Measurements from ENCODE around the gene FKBP5.

DNA sequence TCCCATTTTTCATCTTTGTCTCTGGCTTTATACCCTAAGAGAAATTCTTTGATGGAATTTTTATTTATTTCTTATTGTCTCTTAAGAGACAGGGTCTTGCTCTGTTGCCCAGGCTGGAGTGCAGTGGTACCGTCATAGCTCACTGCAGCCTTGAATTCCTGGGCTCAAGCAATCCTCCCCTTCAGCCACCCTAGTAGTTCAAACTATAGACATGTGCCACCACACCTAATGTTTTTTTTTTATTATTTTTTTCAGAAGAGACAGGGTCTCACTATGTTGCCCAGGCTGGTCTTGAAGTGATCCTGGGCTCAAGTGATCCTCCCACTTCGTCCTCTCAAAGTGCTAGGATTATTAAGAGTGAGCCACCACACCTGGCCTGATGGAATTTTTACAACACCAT is 40.5 kb downstream of the FKBP5 start:
- TF ChIP-seq, protein P1, sequence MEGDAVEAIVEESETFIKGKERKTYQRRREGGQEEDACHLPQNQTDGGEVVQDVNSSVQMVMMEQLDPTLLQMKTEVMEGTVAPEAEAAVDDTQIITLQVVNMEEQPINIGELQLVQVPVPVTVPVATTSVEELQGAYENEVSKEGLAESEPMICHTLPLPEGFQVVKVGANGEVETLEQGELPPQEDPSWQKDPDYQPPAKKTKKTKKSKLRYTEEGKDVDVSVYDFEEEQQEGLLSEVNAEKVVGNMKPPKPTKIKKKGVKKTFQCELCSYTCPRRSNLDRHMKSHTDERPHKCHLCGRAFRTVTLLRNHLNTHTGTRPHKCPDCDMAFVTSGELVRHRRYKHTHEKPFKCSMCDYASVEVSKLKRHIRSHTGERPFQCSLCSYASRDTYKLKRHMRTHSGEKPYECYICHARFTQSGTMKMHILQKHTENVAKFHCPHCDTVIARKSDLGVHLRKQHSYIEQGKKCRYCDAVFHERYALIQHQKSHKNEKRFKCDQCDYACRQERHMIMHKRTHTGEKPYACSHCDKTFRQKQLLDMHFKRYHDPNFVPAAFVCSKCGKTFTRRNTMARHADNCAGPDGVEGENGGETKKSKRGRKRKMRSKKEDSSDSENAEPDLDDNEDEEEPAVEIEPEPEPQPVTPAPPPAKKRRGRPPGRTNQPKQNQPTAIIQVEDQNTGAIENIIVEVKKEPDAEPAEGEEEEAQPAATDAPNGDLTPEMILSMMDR (IDR thresholded peaks at IDR 0.05), result no peak
- no peak for TF ChIP-seq POLR2AphosphoS5 (IDR thresholded peaks at IDR 0.05; ENCODE audit: insufficient read depth in 1 of 2, low read depth in 1 of 2)
